ENCODE data around the gene LAGE3. TPM values are rescaled to one million over a fixed set of nuclear protein-coding genes. Genes with fewer than 3 reads are reported as not detected.
"Not testable (repeated sequence)": the region's sequence is repeated elsewhere in the genome, so short reads cannot be mapped to it uniquely, and the experiment has no call there.

Gene LAGE3
- total and polyA plus RNA-seq, 2 donors: 17.3 to 39.9 TPM

DNA sequence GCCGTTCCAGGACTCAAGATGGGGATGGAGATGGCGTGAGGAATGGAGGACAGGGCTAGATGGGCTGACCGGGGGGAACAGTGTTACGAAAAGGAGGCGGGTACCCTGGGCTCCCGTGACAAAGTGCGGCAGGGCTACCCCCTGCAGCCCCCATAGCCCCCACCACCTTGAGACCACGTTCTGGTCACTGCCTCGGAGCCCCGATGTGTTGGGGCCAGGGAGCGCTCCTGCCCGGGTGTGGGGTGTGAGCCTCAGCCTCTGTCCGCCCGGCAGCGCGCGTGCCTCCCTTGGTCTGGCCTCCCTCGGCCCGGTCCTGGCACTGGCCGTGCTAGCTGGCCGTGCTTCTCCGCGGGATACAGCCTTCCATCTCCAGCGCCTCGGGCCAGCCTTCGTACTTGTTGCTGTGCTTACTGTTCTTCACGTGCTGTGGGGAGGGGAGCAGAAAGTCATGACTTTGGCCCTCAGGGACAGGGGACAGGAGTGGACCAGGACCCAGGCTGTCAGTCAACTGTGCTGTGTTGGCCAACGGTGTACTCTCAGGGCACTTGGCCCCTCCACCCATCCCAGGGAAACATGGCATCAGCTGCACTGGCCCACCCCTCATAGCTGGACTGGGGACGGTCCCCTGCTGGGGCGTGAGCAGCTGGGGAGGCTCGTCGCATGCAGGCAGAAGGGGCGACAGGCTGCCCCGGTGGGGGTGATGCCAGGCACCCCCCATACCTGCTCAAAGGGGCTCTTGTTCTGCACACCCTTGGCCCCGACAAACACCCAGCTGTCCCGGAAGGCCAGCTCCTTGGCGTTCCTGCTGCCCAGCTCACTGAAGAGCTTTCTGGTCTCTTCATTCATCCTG is 27.6 kb upstream of the LAGE3 start:
- Histone ChIP-seq H3K4me3 (ENCODE audit: low read length in 2 of 2) (no peak overlapping the region), H3K36me3 (ENCODE audit: control insufficient read depth in 2 of 2, insufficient read depth in 2 of 2, low read length in 1 of 2) (peaks cover 19 to 31% of the 10 kb centered on the region in 2 donors), H3K4me1 (ENCODE audit: control insufficient read depth in 2 of 2, insufficient read depth in 2 of 2, low read length in 2 of 2) (peaks cover 3 to 7% of the 10 kb centered on the region in 2 donors), H3K9me3 (ENCODE audit: control insufficient read depth in 2 of 2, insufficient read depth in 1 of 2, low read length in 1 of 2) (peaks cover 0 to 12% of the 10 kb centered on the region in 2 donors), H3K27ac (ENCODE audit: low read depth in 1 of 2, low read length in 1 of 2) (no peak overlapping the region), H3K27me3 (ENCODE audit: control insufficient read depth in 2 of 2, insufficient read depth in 1 of 2, low read length in 1 of 2) (no peaks in the 10 kb centered on the region)
- no peak for DNase-seq (ENCODE audit: low read depth in 6 of 9, low spot score in 9 of 9)
- WGBS: 98% methylated on average over 37 of the region's 37 CpGs

DNA sequence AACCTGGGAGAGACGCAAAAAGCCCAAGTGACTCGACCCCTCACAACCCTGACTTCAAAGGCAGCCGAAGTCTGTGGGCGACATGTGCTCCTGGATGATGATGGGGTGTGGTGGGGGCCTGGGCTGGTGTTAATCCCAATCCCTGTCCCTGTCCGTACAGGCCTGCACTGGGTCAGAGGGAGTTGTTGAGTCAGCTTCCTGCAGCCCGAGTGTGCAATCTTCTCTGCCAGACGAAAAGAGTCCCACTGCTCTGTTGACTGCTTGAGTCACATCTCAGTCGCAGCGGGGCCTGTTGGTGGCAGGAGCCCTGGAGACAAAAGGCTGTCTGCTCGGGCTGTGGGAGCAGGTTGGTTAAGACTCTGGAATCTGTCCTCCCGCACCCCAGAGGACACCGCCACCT is 26.7 kb upstream of the LAGE3 start:
- H3K27ac ChIP-seq (ENCODE audit: low read depth in 1 of 2, low read length in 1 of 2): no peak overlapping the region
- H3K36me3 ChIP-seq (ENCODE audit: control insufficient read depth in 2 of 2, insufficient read depth in 2 of 2, low read length in 1 of 2): peaks cover 19 to 31% of the 10 kb centered on the region in 2 donors
- H3K4me3 ChIP-seq (ENCODE audit: low read length in 2 of 2): no peak overlapping the region
- no peaks in the 10 kb centered on the region for H3K27me3 ChIP-seq (ENCODE audit: control insufficient read depth in 2 of 2, insufficient read depth in 1 of 2, low read length in 1 of 2)
- no peak for DNase-seq (ENCODE audit: low read depth in 6 of 9, low spot score in 9 of 9)
- WGBS: 94% methylated on average over 12 of the region's 12 CpGs
- peaks cover 0 to 12% of the 10 kb centered on the region in 2 donors for H3K9me3 ChIP-seq (ENCODE audit: control insufficient read depth in 2 of 2, insufficient read depth in 1 of 2, low read length in 1 of 2)
- no peaks in the 10 kb centered on the region for H3K4me1 ChIP-seq (ENCODE audit: control insufficient read depth in 2 of 2, insufficient read depth in 2 of 2, low read length in 2 of 2)

DNA sequence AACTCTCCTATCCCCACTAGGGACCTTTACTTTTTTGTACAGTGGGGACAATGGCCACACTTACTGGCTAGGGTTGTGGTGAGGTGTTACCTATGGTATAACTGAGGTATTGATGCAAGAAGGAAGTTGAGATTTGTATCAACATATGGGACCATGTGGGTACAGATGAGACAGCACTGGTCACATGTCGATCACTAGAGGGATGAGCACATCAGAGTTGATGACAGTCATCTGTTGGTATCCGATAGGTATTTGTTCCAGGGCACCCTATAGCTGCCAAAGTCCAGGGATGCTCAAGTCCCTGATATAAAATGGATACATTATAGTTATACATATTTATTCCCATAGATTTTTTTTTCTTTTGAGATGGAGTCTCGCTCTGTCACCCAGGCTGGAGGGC is 23.9 kb upstream of the LAGE3 start:
- no peak overlapping the region for H3K27ac ChIP-seq (ENCODE audit: low read depth in 1 of 2, low read length in 1 of 2)
- H3K27me3 ChIP-seq (ENCODE audit: control insufficient read depth in 2 of 2, insufficient read depth in 1 of 2, low read length in 1 of 2): no peaks in the 10 kb centered on the region
- over 99% methylated on average over 3 of the region's 3 CpGs for whole genome bisulfite sequencing
- H3K4me1 ChIP-seq (ENCODE audit: control insufficient read depth in 2 of 2, insufficient read depth in 2 of 2, low read length in 2 of 2): no peaks in the 10 kb centered on the region
- peaks cover 13 to 19% of the 10 kb centered on the region in 2 donors for H3K36me3 ChIP-seq (ENCODE audit: control insufficient read depth in 2 of 2, insufficient read depth in 2 of 2, low read length in 1 of 2)
- no peak for DNase-seq (ENCODE audit: low read depth in 6 of 9, low spot score in 9 of 9)
- H3K9me3 ChIP-seq (ENCODE audit: control insufficient read depth in 2 of 2, insufficient read depth in 1 of 2, low read length in 1 of 2): peaks cover 0 to 6% of the 10 kb centered on the region in 2 donors
- no peak overlapping the region for H3K4me3 ChIP-seq (ENCODE audit: low read length in 2 of 2)

DNA sequence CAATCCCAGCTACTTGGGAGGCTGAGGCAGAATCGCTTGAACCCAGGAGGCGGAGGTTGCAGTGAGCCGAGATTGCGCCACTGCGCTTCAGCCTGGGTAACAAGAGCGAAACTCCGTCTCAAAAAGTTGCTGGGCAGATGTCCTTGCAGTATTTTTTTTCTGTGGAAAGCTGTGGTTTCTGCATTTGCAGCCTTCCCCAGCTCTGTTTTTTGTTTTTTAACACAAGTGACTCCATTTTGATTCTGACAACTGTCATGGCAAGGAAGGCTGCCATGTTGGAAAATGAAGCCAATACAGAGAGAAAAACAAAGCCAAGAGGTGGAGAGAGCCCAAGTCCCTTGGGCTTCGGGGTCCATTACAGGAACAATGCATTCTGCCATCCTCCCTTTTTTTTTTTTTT is 23.0 kb upstream of the LAGE3 start:
- 83% methylated on average over 8 of the region's 8 CpGs for WGBS
- H3K4me1 ChIP-seq (ENCODE audit: control insufficient read depth in 2 of 2, insufficient read depth in 2 of 2, low read length in 2 of 2): no peaks in the 10 kb centered on the region
- no peak for DNase-seq (ENCODE audit: low read depth in 6 of 9, low spot score in 9 of 9)
- peaks cover 8 to 15% of the 10 kb centered on the region in 2 donors for H3K36me3 ChIP-seq (ENCODE audit: control insufficient read depth in 2 of 2, insufficient read depth in 2 of 2, low read length in 1 of 2)
- H3K27ac ChIP-seq (ENCODE audit: low read depth in 1 of 2, low read length in 1 of 2): no peak overlapping the region
- H3K4me3 ChIP-seq (ENCODE audit: low read length in 2 of 2): no peak overlapping the region
- H3K9me3 ChIP-seq (ENCODE audit: control insufficient read depth in 2 of 2, insufficient read depth in 1 of 2, low read length in 1 of 2): peaks cover 0 to 6% of the 10 kb centered on the region in 2 donors
- no peaks in the 10 kb centered on the region for H3K27me3 ChIP-seq (ENCODE audit: control insufficient read depth in 2 of 2, insufficient read depth in 1 of 2, low read length in 1 of 2)

DNA sequence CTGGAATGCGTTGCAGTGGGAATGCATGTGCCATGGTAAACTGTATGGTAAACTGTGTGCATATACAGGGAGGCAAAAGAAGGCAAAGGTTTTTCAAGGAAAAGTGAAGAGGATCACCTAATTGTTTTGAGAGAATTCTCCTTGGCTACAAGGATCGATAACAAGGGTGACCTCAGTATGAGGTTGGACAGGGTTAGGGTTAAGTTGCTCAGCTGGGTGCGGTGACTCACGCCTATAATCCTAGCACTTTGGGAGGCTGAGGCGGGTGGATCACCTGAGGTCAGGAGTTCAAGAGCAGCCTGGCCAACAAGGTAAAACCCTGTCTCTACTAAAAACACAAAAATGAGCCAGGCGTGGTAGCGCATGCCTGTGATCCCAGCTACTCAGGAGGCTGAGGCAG is 22.3 kb upstream of the LAGE3 start:
- not testable (repeated sequence) for H3K9me3 ChIP-seq (ENCODE audit: control insufficient read depth in 2 of 2, insufficient read depth in 1 of 2, low read length in 1 of 2); H3K4me1 ChIP-seq (ENCODE audit: control insufficient read depth in 2 of 2, insufficient read depth in 2 of 2, low read length in 2 of 2); H3K4me3 ChIP-seq (ENCODE audit: low read length in 2 of 2); H3K27me3 ChIP-seq (ENCODE audit: control insufficient read depth in 2 of 2, insufficient read depth in 1 of 2, low read length in 1 of 2); DNase-seq (ENCODE audit: low read depth in 6 of 9, low spot score in 9 of 9); H3K36me3 ChIP-seq (ENCODE audit: control insufficient read depth in 2 of 2, insufficient read depth in 2 of 2, low read length in 1 of 2); H3K27ac ChIP-seq (ENCODE audit: low read depth in 1 of 2, low read length in 1 of 2)
- 94% methylated on average over 7 of the region's 7 CpGs for WGBS

DNA sequence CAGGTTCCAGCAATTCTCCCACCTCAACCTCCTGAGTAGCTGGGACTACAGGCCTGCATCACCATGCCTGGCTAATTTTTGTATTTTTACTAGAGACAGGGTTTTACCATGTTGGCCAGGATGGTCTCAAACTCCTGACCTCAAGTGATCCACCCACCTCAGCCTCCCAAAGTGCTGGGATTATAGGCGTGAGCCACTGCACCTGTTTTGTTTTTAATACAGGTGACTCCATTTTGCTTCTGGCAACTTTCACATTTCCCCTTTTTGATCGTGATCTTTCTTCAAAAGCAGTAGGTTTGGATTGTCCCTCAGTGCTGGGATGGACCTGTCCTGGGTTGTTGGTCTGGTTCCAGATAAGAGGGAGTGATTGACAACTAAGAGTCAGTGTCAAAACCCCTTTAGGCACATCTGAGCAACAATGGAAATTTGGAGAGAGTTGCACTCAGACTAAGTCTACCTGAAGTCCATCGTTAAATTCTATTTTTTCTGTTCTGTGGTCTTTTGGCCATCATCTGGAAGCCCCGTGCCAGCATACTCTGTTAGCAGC is 17.6 kb upstream of the LAGE3 start:
- not testable (repeated sequence) for H3K36me3 ChIP-seq (ENCODE audit: control insufficient read depth in 2 of 2, insufficient read depth in 2 of 2, low read length in 1 of 2)
- WGBS: 86% methylated on average over 4 of the region's 4 CpGs

DNA sequence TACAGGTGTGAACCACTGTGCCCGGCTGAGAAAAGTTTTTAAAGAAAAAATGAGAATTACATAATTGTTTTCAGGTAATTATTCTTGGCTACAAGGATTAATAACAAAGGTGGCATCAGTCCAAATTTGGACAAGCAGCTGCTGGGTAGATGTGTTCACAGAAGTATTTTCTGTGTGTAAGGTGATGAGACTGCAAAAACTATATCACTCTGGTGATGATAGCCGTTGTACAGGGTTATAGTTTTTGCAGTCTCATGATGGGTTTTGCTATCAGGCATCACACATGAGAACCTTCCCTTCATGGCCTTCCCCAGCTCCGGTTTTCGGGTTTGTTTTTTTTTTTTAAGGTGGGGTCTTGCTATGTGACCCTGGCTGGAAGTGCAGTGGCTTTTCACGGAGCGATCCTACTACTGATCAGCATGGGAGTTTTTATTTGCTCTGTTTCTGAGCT is 16.4 kb upstream of the LAGE3 start:
- no peaks in the 10 kb centered on the region for H3K27me3 ChIP-seq (ENCODE audit: control insufficient read depth in 2 of 2, insufficient read depth in 1 of 2, low read length in 1 of 2)
- H3K4me1 ChIP-seq (ENCODE audit: control insufficient read depth in 2 of 2, insufficient read depth in 2 of 2, low read length in 2 of 2): peaks cover 0 to 6% of the 10 kb centered on the region in 2 donors
- no peak for DNase-seq (ENCODE audit: low read depth in 6 of 9, low spot score in 9 of 9)
- no peaks in the 10 kb centered on the region for H3K36me3 ChIP-seq (ENCODE audit: control insufficient read depth in 2 of 2, insufficient read depth in 2 of 2, low read length in 1 of 2)
- no peak overlapping the region for H3K4me3 ChIP-seq (ENCODE audit: low read length in 2 of 2)
- 63% methylated on average over 6 of the region's 6 CpGs for WGBS
- no peak overlapping the region for H3K27ac ChIP-seq (ENCODE audit: low read depth in 1 of 2, low read length in 1 of 2)
- H3K9me3 ChIP-seq (ENCODE audit: control insufficient read depth in 2 of 2, insufficient read depth in 1 of 2, low read length in 1 of 2): no peaks in the 10 kb centered on the region

More for the DNA sequence above, 17.6 kb upstream of the LAGE3 start:
- H3K4me3 ChIP-seq (ENCODE audit: low read length in 2 of 2); H3K27me3 ChIP-seq (ENCODE audit: control insufficient read depth in 2 of 2, insufficient read depth in 1 of 2, low read length in 1 of 2); DNase-seq (ENCODE audit: low read depth in 6 of 9, low spot score in 9 of 9); H3K9me3 ChIP-seq (ENCODE audit: control insufficient read depth in 2 of 2, insufficient read depth in 1 of 2, low read length in 1 of 2); H3K4me1 ChIP-seq (ENCODE audit: control insufficient read depth in 2 of 2, insufficient read depth in 2 of 2, low read length in 2 of 2); H3K27ac ChIP-seq (ENCODE audit: low read depth in 1 of 2, low read length in 1 of 2): not testable (repeated sequence)

DNA sequence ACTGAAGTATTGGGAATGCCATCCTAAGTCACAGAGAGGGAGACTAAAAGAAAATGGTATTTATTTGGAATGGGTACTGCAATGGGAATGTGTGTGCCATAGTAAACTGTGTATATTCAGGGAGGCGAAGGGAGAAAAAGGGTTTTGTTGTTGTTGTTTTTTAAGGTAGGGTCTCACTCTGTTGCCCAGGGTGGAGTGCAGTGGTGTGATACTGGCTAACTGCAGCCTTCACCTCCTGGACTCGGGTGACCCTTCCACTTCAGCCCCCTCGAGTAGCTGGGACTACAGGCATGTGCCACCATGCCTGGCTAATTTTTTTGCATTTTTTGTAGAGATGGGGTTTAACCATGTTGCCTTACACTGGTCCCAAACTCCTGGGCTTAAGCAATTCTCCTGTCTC is 15.6 kb upstream of the LAGE3 start:
- Histone ChIP-seq H3K36me3 (ENCODE audit: control insufficient read depth in 2 of 2, insufficient read depth in 2 of 2, low read length in 1 of 2) (no peaks in the 10 kb centered on the region), H3K4me1 (ENCODE audit: control insufficient read depth in 2 of 2, insufficient read depth in 2 of 2, low read length in 2 of 2) (peaks cover 0 to 9% of the 10 kb centered on the region in 2 donors), H3K27me3 (ENCODE audit: control insufficient read depth in 2 of 2, insufficient read depth in 1 of 2, low read length in 1 of 2) (no peaks in the 10 kb centered on the region), H3K27ac (ENCODE audit: low read depth in 1 of 2, low read length in 1 of 2) (no peak overlapping the region), H3K9me3 (ENCODE audit: control insufficient read depth in 2 of 2, insufficient read depth in 1 of 2, low read length in 1 of 2) (no peaks in the 10 kb centered on the region), H3K4me3 (ENCODE audit: low read length in 2 of 2) (no peak overlapping the region)
- WGBS: 93% methylated on average over 3 of the region's 3 CpGs
- no peak for DNase-seq (ENCODE audit: low read depth in 6 of 9, low spot score in 9 of 9)

DNA sequence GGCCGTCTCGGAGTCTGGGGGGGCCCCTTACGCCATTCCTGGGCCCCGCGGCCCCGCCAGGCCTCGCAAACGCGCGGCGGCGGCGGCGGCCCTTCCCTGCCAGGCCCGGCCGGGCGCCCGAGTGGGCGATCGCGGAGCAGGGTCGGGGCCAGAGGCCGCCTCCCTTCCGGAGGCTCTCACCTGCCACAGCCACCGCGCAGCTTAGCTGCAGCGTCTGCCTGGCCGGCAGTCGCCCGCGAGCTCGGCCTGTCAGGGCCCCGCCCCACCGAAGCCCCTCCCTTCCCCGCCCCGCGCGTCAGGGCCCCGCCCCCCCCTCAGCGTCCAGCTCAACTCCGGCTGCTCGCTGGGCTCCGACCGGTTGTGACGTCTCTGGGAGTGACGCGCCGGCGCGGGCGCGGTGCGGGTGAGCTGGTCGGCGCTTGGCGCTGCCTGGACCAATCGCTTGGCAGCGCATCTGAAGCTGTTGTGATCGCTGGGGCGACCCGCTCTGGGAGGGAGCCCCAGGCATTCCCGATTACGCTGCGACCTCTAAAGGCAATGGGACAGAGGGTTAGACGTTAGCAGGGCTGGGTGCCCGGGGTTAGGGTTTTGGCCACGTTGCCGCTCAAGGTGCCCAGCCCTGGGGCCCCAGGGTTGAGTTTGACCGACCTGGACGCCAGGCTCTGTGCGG is 11.5 kb upstream of the LAGE3 start, which contains the start of gene SLC10A3:
Gene SLC10A3 (minus strand): TSS at position 216 of the 670 bp plus-strand sequence. CDS start 1,689 bp downstream, outside the sequence.
- Histone ChIP-seq H3K36me3 (ENCODE audit: control insufficient read depth in 2 of 2, insufficient read depth in 2 of 2, low read length in 1 of 2) (peaks cover 0 to 12% of the 10 kb centered on the region in 2 donors), H3K27ac (ENCODE audit: low read depth in 1 of 2, low read length in 1 of 2) (peak within 1 kb of the TSS; percentile 89 to 94), H3K4me3 (ENCODE audit: low read length in 2 of 2) (peak within 1 kb of the TSS; percentile 67 to 68), H3K9me3 (ENCODE audit: control insufficient read depth in 2 of 2, insufficient read depth in 1 of 2, low read length in 1 of 2) (peaks cover 0 to 18% of the 10 kb centered on the region in 2 donors), H3K4me1 (ENCODE audit: control insufficient read depth in 2 of 2, insufficient read depth in 2 of 2, low read length in 2 of 2) (peaks cover 5 to 21% of the 10 kb centered on the region in 2 donors), H3K27me3 (ENCODE audit: control insufficient read depth in 2 of 2, insufficient read depth in 1 of 2, low read length in 1 of 2) (no peaks in the 10 kb centered on the region)
- under 1% methylated on average over 65 of the region's 71 CpGs for WGBS
- peak; percentile 55 to 90 (median 72) for DNase-seq (ENCODE audit: low read depth in 6 of 9, low spot score in 9 of 9)
